Fibroblast of lung (primary cell): ENCODE data around the gene PACSIN2.

Experiments
- EZH2 ChIP-seq: IDR thresholded peaks from 2 replicates; pipeline ENCODE4 v1.5.1; 2012; ENCODE audit warnings: low read length, control low read depth, mild to moderate bottlenecking; ENCODE audit errors: missing control alignments
- TF ChIP-seq, protein P1 (sequence below), 2 donors: IDR thresholded peaks in 1 of 2; conservative IDR thresholded peaks in 1 of 2; 1 replicate in 1 of 2; 2 replicates in 1 of 2; pipeline ENCODE4 v1.5.1; 2011 to 2012; ENCODE audit warnings: low read length in 2 of 2, control low read depth in 1 of 2, inconsistent platforms in 1 of 2, low read depth in 1 of 2, mild to moderate bottlenecking in 1 of 2

GRCh38 chr22:42821386-42821785 is 193.6 kb downstream of the PACSIN2 start:
- TF ChIP-seq, protein P1, sequence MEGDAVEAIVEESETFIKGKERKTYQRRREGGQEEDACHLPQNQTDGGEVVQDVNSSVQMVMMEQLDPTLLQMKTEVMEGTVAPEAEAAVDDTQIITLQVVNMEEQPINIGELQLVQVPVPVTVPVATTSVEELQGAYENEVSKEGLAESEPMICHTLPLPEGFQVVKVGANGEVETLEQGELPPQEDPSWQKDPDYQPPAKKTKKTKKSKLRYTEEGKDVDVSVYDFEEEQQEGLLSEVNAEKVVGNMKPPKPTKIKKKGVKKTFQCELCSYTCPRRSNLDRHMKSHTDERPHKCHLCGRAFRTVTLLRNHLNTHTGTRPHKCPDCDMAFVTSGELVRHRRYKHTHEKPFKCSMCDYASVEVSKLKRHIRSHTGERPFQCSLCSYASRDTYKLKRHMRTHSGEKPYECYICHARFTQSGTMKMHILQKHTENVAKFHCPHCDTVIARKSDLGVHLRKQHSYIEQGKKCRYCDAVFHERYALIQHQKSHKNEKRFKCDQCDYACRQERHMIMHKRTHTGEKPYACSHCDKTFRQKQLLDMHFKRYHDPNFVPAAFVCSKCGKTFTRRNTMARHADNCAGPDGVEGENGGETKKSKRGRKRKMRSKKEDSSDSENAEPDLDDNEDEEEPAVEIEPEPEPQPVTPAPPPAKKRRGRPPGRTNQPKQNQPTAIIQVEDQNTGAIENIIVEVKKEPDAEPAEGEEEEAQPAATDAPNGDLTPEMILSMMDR (conservative IDR thresholded peaks at IDR 0.05 in 1 of 2, IDR thresholded peaks at IDR 0.05 in 1 of 2; ENCODE audit: low read depth in 1 of 2, low read length in 2 of 2), result no peak
- TF ChIP-seq EZH2, result no peak
